Jurkat, Clone E6-1 (cell line): ENCODE results near the gene POLN.
"Not testable (repeated sequence)": the region's sequence is repeated elsewhere in the genome, so short reads cannot be mapped to it uniquely, and the experiment has no call there.

Experiments
- DNase-seq: peaks from one replicate; pipeline ENCODE4 v3.0.0-alpha.2; 2011; ENCODE audit warnings: low read depth, low spot score
- H3K4me3 ChIP-seq: 2 replicates; pipeline ENCODE4 v1.5.1; 2011; ENCODE audit warnings: mild to moderate bottlenecking, low read length, control low read depth, moderate library complexity

Gene POLN

DNA sequence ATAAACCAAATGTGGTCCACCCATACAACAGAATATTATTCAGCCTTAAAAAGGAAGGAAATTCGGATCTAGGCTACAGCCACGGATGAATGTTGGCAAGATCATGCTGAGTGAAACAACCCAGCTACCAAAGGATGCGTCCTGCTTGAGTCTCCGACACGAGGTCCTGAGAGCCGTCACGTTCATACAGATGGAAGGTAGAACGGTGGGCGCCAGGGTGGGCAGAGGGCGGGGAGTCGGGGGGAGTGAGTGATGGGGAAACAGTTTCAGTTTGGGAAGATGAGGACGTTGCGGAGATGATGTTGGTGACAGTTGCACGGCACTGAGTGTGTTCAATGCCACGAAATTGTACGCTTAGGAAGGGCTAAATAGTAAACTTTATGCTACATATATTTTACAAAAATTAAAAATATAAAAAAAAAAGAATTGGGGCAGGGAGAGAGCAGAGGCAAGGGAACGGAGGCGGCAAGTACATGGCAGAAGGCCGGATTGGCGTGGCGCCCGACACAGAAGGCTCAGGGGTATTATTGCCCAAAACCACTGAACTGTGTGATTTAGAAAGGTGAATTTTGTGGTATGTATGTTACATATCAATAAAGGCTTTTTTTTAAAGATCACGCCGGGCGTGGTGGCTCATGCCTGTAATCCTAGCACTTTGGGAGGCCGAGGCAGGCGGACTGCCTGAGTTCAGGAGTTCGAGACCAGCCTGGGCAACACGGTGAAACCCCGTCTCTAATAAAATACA is 34.8 kb upstream of the POLN start:
- no peak for DNase-seq
- H3K4me3 ChIP-seq: no peak overlapping the region

GRCh38 chr4:2275546-2276251 is 33.8 kb upstream of the POLN start:
- no peak for DNase-seq
- H3K4me3 ChIP-seq: no peak overlapping the region

- not testable (repeated sequence) for H3K4me3 ChIP-seq, DNase-seq
These were observed 33.1 kb upstream of the POLN start for GRCh38 chr4:2275044-2275397.

DNA sequence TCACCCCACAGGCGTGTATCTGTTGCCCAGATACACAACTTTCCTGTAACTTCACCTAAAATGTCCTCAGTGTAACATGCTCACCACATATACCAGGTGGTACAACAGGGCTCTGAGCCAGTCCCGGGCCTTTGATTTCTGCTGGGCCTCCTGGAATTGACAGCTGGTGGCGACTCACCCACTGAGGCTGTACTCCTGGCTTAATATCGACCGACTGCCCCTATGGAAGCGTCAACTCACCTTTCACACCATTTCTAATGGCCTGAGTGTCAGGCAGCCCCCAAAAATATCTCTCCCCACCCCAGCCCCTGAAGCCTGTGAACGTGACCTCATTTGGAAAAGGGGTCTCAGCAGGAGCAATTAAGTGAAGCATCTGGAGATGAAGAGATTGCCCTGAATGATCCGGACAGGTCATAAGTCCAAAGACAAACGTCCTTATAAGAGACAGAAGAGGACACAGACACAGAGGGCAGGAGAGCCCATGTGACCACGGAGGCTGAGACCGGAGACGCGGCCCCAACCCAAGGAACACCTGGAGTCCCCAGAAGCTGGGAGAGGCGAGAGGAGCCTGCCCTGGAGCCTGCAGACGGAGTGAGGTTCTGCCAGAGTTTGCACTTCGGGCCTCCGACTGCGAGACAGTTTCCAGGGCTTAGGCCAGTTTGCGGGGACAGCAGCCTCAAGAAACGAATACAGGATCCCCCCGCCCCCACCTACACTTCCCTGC is 32.6 kb upstream of the POLN start:
- H3K4me3 ChIP-seq: no peak overlapping the region
- DNase-seq: no peak

- no peak overlapping the region for H3K4me3 ChIP-seq
- no peak for DNase-seq
These were observed 31.9 kb upstream of the POLN start for GRCh38 chr4:2273657-2274319.

GRCh38 chr4:2273221-2273620 is 31.3 kb upstream of the POLN start:
- no peak overlapping the region for H3K4me3 ChIP-seq
- no peak for DNase-seq

GRCh38 chr4:2272828-2273120 is 30.9 kb upstream of the POLN start:
- DNase-seq: no peak
- no peak overlapping the region for H3K4me3 ChIP-seq

DNA sequence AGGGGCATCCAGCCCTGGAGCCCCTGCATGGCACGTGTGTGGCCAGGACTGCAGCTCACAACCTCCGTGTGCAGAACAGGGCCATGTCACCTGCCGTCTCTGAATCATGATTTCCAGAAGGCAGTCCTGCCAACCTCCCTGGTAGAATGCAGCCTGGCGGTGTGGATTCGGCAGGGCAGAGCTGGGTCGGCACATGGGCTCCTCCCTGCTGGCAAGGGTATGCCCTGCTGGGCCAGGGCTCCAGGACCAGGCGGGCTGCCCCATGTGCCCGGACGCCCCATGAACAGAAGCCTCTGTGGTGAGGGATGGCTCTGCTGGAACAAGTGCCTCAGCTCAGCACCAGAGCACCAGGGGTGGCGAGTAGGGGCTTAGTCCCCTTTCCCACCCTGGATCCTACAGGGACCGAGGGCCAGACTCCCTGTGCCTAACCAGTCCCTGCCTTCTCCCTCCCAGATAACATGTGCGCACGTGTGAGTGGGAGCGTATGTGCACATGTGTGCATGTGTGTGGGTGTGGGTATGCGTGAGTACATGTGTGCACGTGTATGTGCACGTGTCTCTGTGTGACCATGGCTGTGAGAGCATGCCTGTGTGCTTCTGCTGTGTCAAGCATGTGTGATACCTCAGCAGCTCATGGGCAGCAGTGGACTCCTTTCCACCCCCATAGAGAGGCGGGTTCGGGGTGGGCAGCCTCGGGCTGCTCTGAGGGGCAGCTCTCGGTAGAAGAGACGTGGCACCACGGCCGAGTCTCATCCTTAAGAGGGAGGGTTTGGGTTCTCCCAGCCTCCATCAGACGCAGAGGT is 30.3 kb upstream of the POLN start:
- DNase-seq: no peak
- no peak overlapping the region for H3K4me3 ChIP-seq

DNA sequence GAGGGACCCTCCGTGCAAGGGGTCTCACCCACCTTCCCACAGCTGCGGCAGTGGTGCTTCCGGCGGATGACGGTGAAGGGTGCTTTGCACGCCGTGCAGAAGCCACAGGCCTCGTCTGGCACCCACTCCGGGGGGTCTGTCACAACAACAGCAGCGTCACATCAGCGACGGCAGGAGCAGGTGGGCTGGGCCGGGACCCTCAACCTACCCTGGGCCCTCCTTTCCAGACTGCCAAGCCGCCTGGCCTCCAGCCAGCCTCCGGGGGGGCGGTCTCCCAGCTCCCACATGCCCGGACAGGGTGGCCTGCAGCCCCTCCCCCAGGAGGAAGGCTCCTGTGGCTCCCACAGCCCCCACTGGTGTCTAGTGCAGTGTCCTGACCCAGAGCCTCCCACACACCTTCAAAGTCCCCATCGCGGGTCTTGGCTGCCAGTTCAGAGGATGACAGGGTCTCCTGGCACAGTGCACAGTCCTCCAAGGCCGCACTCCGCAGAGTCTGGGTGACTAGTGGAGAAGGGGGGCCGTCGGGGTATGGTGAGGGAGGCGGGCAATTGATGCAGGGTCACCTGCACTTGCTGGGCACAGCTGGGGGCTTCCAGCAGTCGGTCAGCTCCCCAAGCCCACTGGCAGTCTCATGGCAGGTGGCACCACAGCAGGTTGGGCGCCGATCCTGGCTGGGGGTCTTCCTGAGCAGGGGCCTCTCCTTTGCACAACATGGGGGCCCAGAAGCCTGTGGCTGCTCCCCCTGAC is 29.5 kb upstream of the POLN start:
- no peak overlapping the region for H3K4me3 ChIP-seq
- no peak for DNase-seq

- no peak for DNase-seq
These were observed 28.6 kb upstream of the POLN start for GRCh38 chr4:2270341-2271165.

DNA sequence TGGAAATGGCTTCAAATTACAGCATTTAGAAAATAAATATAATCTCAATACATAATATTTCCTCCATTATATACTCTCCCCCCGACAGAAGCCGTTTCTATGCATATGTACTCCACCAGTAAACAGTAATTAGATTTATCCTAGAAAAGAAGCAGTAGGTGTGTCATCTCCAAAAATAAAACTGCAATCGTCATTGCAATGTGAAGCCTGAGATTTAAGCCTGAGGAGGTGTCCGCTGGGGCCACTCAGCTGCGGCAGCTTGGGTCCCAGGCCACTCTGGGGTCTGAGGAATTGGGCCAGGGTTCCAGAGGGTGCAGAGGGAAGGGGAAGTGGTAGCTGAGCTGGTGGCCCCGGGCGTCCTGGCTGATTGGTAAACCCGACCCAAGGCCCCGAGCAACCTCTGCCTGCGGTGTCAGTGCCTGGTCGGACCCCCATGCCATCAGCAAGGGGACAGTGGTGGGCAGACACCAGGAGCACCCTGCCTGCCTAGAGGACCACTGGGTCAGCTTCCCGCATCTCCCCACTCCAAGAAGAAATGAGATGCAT is 27.8 kb upstream of the POLN start:
- DNase-seq: no peak
- H3K4me3 ChIP-seq: no peak overlapping the region

More at GRCh38 chr4:2270341-2271165, 28.6 kb upstream of the POLN start:
- no peak overlapping the region for H3K4me3 ChIP-seq

DNA sequence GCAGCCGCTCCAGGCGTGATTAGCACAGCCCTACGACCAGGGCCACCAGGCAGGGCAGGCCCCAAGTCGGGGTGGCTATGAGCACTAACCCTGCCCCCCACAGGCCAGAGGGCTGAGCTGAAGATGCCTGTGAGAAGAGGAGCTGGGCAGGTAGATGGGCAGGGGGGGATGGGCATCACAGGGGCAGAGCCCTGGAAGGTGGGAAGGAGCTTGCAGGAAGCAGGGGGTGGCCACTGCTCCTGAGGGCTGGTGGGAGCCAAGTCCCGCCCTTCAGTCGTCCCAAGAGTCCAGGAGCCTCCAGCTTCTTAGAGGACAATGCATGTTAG is 27.2 kb upstream of the POLN start:
- no peak for DNase-seq
- no peak overlapping the region for H3K4me3 ChIP-seq

GRCh38 chr4:2268357-2269205 is 26.7 kb upstream of the POLN start:
- no peak overlapping the region for H3K4me3 ChIP-seq
- DNase-seq: no peak

- H3K4me3 ChIP-seq: no peak overlapping the region
- DNase-seq: no peak
These were observed 25.9 kb upstream of the POLN start for GRCh38 chr4:2267841-2268240.

GRCh38 chr4:2267320-2267811 is 25.4 kb upstream of the POLN start:
- no peak for DNase-seq
- H3K4me3 ChIP-seq: no peak overlapping the region

GRCh38 chr4:2266821-2267220 is 24.9 kb upstream of the POLN start:
- no peak for DNase-seq

DNA sequence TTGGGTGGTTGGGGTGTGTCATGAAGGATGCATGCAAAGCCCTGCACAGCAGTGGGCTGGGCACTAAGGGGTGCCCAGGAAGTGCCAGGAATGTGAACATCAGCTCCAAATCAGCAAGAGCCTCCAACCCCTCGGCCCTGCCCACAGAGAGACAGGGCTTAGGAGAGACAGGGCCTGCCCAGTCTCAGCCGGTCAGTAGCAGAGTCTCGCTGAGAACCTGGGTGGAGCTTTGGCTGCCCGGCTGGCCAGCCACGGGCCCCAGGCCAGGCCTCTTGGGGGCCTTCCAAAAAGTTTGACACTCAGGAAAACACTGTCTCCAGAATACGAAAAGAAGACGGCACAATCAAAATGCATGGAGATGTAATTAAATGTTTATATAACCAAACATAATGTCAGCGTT is 24.3 kb upstream of the POLN start:
- no peak overlapping the region for H3K4me3 ChIP-seq
- no peak for DNase-seq

More at GRCh38 chr4:2266821-2267220, 24.9 kb upstream of the POLN start:
- no peak overlapping the region for H3K4me3 ChIP-seq
